Right atrium auricular region (tissue), 2 donors: ENCODE results near the gene ABCB9. TPM values are rescaled to one million over a fixed set of nuclear protein-coding genes. Genes with fewer than 3 reads are reported as not detected.
A peak's percentile ranks its signal among the peaks of the same experiment; 100 is the strongest.

ENCODE experiments used
- DNase-seq: peaks from one replicate; pipeline ENCODE4 v3.0.0-alpha.2; 2019; ENCODE audit warnings: low spot score
- H3K27ac ChIP-seq, 2 donors: fragments of 200-600 bp; sonication (generic); 1 replicate in 1 of 2; 2 replicates in 1 of 2; pipeline ENCODE4 v1.5.1; 2016 to 2019
- H3K27me3 ChIP-seq, 2 donors: fragments of 200-600 bp; sonication (generic); one replicate each; pipeline versions ENCODE4 v1.5.1 to v1.6.0; 2017 to 2019
- H3K36me3 ChIP-seq: fragments of 200-600 bp; sonication (generic); one replicate; pipeline ENCODE4 v1.5.1; 2016
- H3K4me1 ChIP-seq, 2 donors: fragments of 200-600 bp; sonication (generic); one replicate each; pipeline versions ENCODE4 v1.5.1 to v1.6.0; 2017 to 2019
- H3K4me3 ChIP-seq, 2 donors: fragments of 200-600 bp; sonication (generic); 1 replicate in 1 of 2; 2 replicates in 1 of 2; pipeline ENCODE4 v1.5.1; 2017 to 2019; ENCODE audit warnings: mild to moderate bottlenecking in 1 of 2, moderate library complexity in 1 of 2
- H3K9me3 ChIP-seq, 2 donors: fragments of 200-600 bp; sonication (generic); one replicate each; pipeline ENCODE4 v1.5.1; 2019
- CTCF ChIP-seq, 2 donors: fragments of 200-600 bp; sonication (generic); IDR thresholded peaks; one replicate each; pipeline ENCODE4 v1.5.1; 2019; ENCODE audit warnings: antibody characterized with exemption in 2 of 2
- total RNA-seq, 2 donors: library from RNA; depleted of rRNA; stranded (reverse); fragments of >200 nt; gene quantifications; one replicate each; pipeline ENCODE4 v1.1.0, GENCODE V29; 2016

The ABCB9 gene
- total RNA-seq, 2 donors from 2014 or later: 4.9 to 5.7 TPM

- DNase-seq: peak; percentile 99
- peak overlapping the region; percentile 91 to 98 for H3K4me3 ChIP-seq
- no peaks in the 10 kb centered on the region for H3K27me3 ChIP-seq
- H3K27ac ChIP-seq: peak overlapping the region; percentile 97 to 99
- H3K9me3 ChIP-seq: no peaks in the 10 kb centered on the region
- H3K4me1 ChIP-seq: peaks cover 0 to 46% of the 10 kb centered on the region in 2 donors
- no peak for TF ChIP-seq CTCF (IDR thresholded peaks at IDR 0.05)
- no peaks in the 10 kb centered on the region for H3K36me3 ChIP-seq
Observed at GRCh38 chr12:122974274-122974891, 8.1 kb upstream of the ABCB9 start.

- no peak for TF ChIP-seq CTCF (IDR thresholded peaks at IDR 0.05)
- H3K4me3 ChIP-seq: no peak overlapping the region
- H3K9me3 ChIP-seq: no peaks in the 10 kb centered on the region
- no peaks in the 10 kb centered on the region for H3K27me3 ChIP-seq
- peaks cover 0 to 26% of the 10 kb centered on the region in 2 donors for H3K4me1 ChIP-seq
- DNase-seq: no peak
- H3K36me3 ChIP-seq: no peaks in the 10 kb centered on the region
- H3K27ac ChIP-seq: no peak overlapping the region
Observed at GRCh38 chr12:122969676-122970075, 3.4 kb upstream of the ABCB9 start.

GRCh38 chr12:122968104-122968503 is 1.8 kb upstream of the ABCB9 start:
- no peak for TF ChIP-seq CTCF (IDR thresholded peaks at IDR 0.05)
- Histone ChIP-seq H3K4me1 (peaks cover 0 to 34% of the 10 kb centered on the region in 2 donors), H3K27ac (no peak overlapping the region), H3K27me3 (no peaks in the 10 kb centered on the region), H3K9me3 (no peaks in the 10 kb centered on the region), H3K4me3 (no peak overlapping the region), H3K36me3 (no peaks in the 10 kb centered on the region)
- DNase-seq: no peak

- TF ChIP-seq CTCF (IDR thresholded peaks at IDR 0.05): no peak
- Histone ChIP-seq H3K4me3 (peak overlapping the region in 1 of 2 donors; percentile 73), H3K4me1 (peaks cover 0 to 45% of the 10 kb centered on the region in 2 donors), H3K27ac (peak overlapping the region in 1 of 2 donors; percentile 13), H3K27me3 (no peaks in the 10 kb centered on the region), H3K36me3 (no peaks in the 10 kb centered on the region), H3K9me3 (no peaks in the 10 kb centered on the region)
- no peak for DNase-seq
Observed at GRCh38 chr12:122966743-122967550, 684 bp upstream of the ABCB9 start.

- TF ChIP-seq CTCF (IDR thresholded peaks at IDR 0.05): no peak
- peak overlapping the region; percentile 54 to 84 for H3K27ac ChIP-seq
- H3K36me3 ChIP-seq: no peaks in the 10 kb centered on the region
- peaks cover 0 to 52% of the 10 kb centered on the region in 2 donors for H3K4me1 ChIP-seq
- DNase-seq: no peak
- no peaks in the 10 kb centered on the region for H3K9me3 ChIP-seq
- peak overlapping the region; percentile 51 to 73 for H3K4me3 ChIP-seq
- H3K27me3 ChIP-seq: no peaks in the 10 kb centered on the region
Observed at GRCh38 chr12:122965321-122965751, 927 bp downstream of the ABCB9 start.
